ENCODE results near the gene GMDS. TPM values are rescaled to one million over a fixed set of nuclear protein-coding genes. Genes with fewer than 3 reads are reported as not detected.

The GMDS gene
- polyA plus RNA-seq, 1 of the 3 experiments (the other 2 are of a cell fraction) = 12.3 TPM

DNA sequence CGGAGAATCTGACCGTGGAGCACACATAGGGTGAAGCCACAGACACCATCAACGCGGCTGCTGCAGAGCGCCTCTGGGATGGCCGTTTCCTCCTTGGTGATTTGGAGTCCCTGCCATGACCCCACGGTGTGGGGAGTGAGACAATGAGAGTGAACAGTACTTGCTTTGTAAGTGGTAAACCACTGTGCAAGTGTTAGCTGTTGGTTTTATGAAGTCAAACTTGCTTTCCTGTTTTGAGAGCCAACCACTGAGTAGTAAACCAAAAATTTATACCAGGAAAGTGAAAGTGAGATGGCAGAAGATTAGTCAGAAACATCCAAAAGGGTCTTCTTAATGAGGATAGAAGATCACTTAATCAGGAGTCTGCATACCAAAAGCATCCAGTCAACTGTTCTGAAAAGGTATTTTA, 475.0 kb downstream of the GMDS start:
- Histone ChIP-seq H3K9me3 (no peaks in the 10 kb centered on the region), H3F3A (replicated peaks; ENCODE audit: insufficient read depth) (peaks cover 7% of the 10 kb centered on the region), H3K4me2 (peak overlapping the region; percentile 14; the same call in 1 of the 2 replicates), H4K20me1 (ENCODE audit: insufficient read depth) (no peaks in the 10 kb centered on the region), H3K9me2 (no peaks in the 10 kb centered on the region), H3K27me3 (ENCODE audit: insufficient read depth) (no peaks in the 10 kb centered on the region), H3K4me1 (ENCODE audit: control insufficient read depth in 1 of 2, insufficient read depth in 2 of 2, low read depth in 1 of 2, low read length in 1 of 2) (peaks cover 23 to 24% of the 10 kb centered on the region in 2 experiments), H3K9ac (no peak overlapping the region), H3K79me2 (ENCODE audit: insufficient read depth) (no peaks in the 10 kb centered on the region), H2AFZ (ENCODE audit: low read depth) (no peak overlapping the region), H3K27ac (ENCODE audit: low read depth in 2 of 2, low read length in 1 of 2) (no peak overlapping the region), H3K4me3 (ENCODE audit: low read depth in 2 of 2, low read length in 1 of 2) (no peak overlapping the region), H3K36me3 (replicated peaks in 1 of 2; ENCODE audit: control insufficient read depth in 1 of 2, insufficient read depth in 2 of 2, low read length in 1 of 2) (no peaks in the 10 kb centered on the region)
- WGBS (ENCODE audit: low lambda C conversion rate) = 94% methylated on average over 6 of the region's 7 CpGs
- no peak for DNase-seq
- POLR2A ChIA-PET = no interaction called here
- TF ChIP-seq PBX3 (IDR thresholded peaks at IDR 0.05) = 0 out of 2 replicates have a peak, but pooled peaks have one; percentile 5
- no peak for TF ChIP-seq MXI1 (IDR thresholded peaks at IDR 0.05; ENCODE audit: low read depth, low read length)
- CTCF ChIA-PET = interaction anchor here (1.2 kb wide), 1 partner anchor 11 kb away, joined by 3 read pairs; no protein-coding TSS in a partner anchor

DNA sequence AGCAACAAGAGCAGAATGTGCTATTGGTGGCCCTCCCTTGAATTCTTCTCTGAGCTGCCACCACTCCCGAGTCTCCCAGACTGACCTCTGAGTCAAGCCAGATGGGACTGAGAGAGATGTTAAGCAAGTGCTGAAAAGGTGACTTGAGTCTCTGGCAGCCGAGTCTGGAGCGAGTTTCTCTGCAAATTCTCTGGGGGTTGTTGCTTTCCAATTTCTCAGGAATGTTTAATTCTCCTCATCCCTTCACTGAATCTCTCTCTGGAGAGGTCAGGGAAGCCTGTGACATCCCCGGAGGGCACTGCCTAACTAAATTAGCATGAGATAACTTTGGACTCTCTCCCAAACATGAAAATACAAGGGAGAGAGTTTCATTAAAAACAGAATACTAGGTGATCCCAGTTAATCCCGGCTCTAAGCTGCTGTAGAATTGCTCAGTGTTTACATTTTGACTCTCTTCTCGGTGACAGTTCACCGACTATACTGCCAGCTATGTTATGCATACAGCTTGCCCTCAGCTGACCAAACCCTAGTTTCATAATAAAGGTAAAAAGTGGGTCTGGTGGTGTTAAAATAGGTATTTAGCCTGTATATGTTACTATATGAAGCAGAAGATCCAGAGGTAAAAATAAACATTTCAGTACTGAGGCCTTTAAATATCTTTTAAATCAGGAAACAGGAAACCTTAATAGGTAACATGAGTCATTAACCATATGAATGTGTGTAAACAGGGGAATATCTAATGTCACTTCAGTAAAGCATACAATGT, 477.7 kb downstream of the GMDS start:
- POLR2A ChIA-PET = no interaction called here
- DNase-seq = peak; percentile 51
- H3K4me1 ChIP-seq (ENCODE audit: control insufficient read depth in 1 of 2, insufficient read depth in 2 of 2, low read depth in 1 of 2, low read length in 1 of 2) = peaks cover 23 to 24% of the 10 kb centered on the region in 2 experiments
- TF ChIP-seq GABPA (IDR thresholded peaks at IDR 0.05; ENCODE audit: low read depth) = no peak
- TF ChIP-seq, protein P1, sequence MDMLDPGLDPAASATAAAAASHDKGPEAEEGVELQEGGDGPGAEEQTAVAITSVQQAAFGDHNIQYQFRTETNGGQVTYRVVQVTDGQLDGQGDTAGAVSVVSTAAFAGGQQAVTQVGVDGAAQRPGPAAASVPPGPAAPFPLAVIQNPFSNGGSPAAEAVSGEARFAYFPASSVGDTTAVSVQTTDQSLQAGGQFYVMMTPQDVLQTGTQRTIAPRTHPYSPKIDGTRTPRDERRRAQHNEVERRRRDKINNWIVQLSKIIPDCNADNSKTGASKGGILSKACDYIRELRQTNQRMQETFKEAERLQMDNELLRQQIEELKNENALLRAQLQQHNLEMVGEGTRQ (IDR thresholded peaks at IDR 0.05; ENCODE audit: borderline replicate concordance, low read depth, low read length) = no peak
- no peak for TF ChIP-seq EZH2phosphoT487 (IDR thresholded peaks at IDR 0.05; ENCODE audit: borderline replicate concordance, low read depth)
- TF ChIP-seq PBX3 (IDR thresholded peaks at IDR 0.05) = 0 out of 2 replicates have a peak, but pooled peaks have one; percentile 28
- peak; percentile 49; the same call in 1 of the 2 replicates for TF ChIP-seq TCF12 (IDR thresholded peaks at IDR 0.05)
- TF ChIP-seq REST (IDR thresholded peaks at IDR 0.05; ENCODE audit: low read depth, low read length) = 0 out of 2 replicates have a peak, but pooled peaks have one; percentile 30
- TF ChIP-seq RXRA (IDR thresholded peaks at IDR 0.05; ENCODE audit: borderline replicate concordance, low read depth) = no peak
- TF ChIP-seq GATA2 (CRISPR knock-in tag; IDR thresholded peaks at IDR 0.05) = no peak
- TF ChIP-seq TAF1 (IDR thresholded peaks at IDR 0.05; ENCODE audit: borderline replicate concordance, low read depth, low read length) = no peak
- no peak for TF ChIP-seq POLR2AphosphoS5 (IDR thresholded peaks at IDR 0.05; ENCODE audit: low read depth, low read length)
- no peak for TF ChIP-seq IRF3 (IDR thresholded peaks at IDR 0.05; ENCODE audit: low read depth, low read length)
- TF ChIP-seq TEAD4 (IDR thresholded peaks at IDR 0.05; ENCODE audit: borderline replicate concordance, insufficient read depth) = no peak
- TF ChIP-seq RFX5 (IDR thresholded peaks at IDR 0.05; ENCODE audit: low read length) = no peak
- TF ChIP-seq JUND (IDR thresholded peaks at IDR 0.05) = 0 out of 2 replicates have a peak, but pooled peaks have one; percentile 8
- TF ChIP-seq RCOR1 (IDR thresholded peaks at IDR 0.05; ENCODE audit: low read length) = peak; percentile 25; the same call in 1 of the 2 replicates
- TF ChIP-seq MAX (IDR thresholded peaks at IDR 0.05; ENCODE audit: low read depth) = no peak

More for the DNA sequence above, 477.7 kb downstream of the GMDS start:
- Histone ChIP-seq H3K9me2 (no peaks in the 10 kb centered on the region), H3K4me3 (ENCODE audit: low read depth in 2 of 2, low read length in 1 of 2) (no peak overlapping the region), H3F3A (replicated peaks; ENCODE audit: insufficient read depth) (peaks cover 7% of the 10 kb centered on the region), H3K9ac (no peak overlapping the region), H3K36me3 (replicated peaks in 1 of 2; ENCODE audit: control insufficient read depth in 1 of 2, insufficient read depth in 2 of 2, low read length in 1 of 2) (no peaks in the 10 kb centered on the region), H4K20me1 (ENCODE audit: insufficient read depth) (no peaks in the 10 kb centered on the region), H3K27ac (ENCODE audit: low read depth in 2 of 2, low read length in 1 of 2) (peak overlapping the region; percentile 0 to 39; a peak in 1 of 4 replicates), H3K79me2 (ENCODE audit: insufficient read depth) (no peaks in the 10 kb centered on the region), H3K9me3 (no peaks in the 10 kb centered on the region), H3K4me2 (peak overlapping the region; percentile 29), H2AFZ (ENCODE audit: low read depth) (no peak overlapping the region), H3K27me3 (ENCODE audit: insufficient read depth) (no peaks in the 10 kb centered on the region)
- 10% methylated on average over 7 of the region's 7 CpGs for WGBS (ENCODE audit: low lambda C conversion rate)
- CTCF ChIA-PET = interaction anchor here (1.0 kb wide), 1 partner anchor 9 kb away, joined by 4 read pairs; no protein-coding TSS in a partner anchor

All from SK-N-SH (cell line).